Parathyroid adenoma (tissue), 2 donors: ENCODE data around the gene CASTOR1.

Experiments used
- H2AFZ ChIP-seq: fragments of 300-600 bp; sonication (generic); one replicate; pipeline ENCODE4 v1.7.0; 2017; ENCODE audit warnings: antibody characterized with exemption, mild to moderate bottlenecking
- H3K27ac ChIP-seq: fragments of 300-600 bp; sonication (generic); one replicate; pipeline ENCODE4 v1.7.0; 2017
- H3K27me3 ChIP-seq: fragments of 300-600 bp; sonication (generic); one replicate; pipeline ENCODE4 v1.7.0; 2017; ENCODE audit warnings: low read length; ENCODE audit not compliant: control insufficient read depth, insufficient read depth
- H3K36me3 ChIP-seq: fragments of 300-600 bp; sonication (generic); one replicate; pipeline ENCODE4 v1.7.0; 2017; ENCODE audit warnings: low read length; ENCODE audit not compliant: control insufficient read depth, insufficient read depth
- H3K4me1 ChIP-seq: fragments of 300-600 bp; sonication (generic); one replicate; pipeline ENCODE4 v1.7.0; 2017; ENCODE audit warnings: control low read depth
- H3K4me2 ChIP-seq: fragments of 300-600 bp; sonication (generic); one replicate; pipeline ENCODE4 v1.7.0; 2017; ENCODE audit warnings: low read length
- H3K4me3 ChIP-seq: fragments of 300-600 bp; sonication (generic); one replicate; pipeline ENCODE4 v1.7.0; 2017; ENCODE audit warnings: low read depth, low read length
- H3K79me2 ChIP-seq: fragments of 300-600 bp; sonication (generic); one replicate; pipeline ENCODE4 v1.7.0; 2017; ENCODE audit warnings: control low read depth
- H3K9ac ChIP-seq: fragments of 300-600 bp; sonication (generic); one replicate; pipeline ENCODE4 v1.7.0; 2017; ENCODE audit warnings: mild to moderate bottlenecking
- H3K9me3 ChIP-seq: fragments of 300-600 bp; sonication (generic); one replicate; pipeline ENCODE4 v1.7.0; 2017; ENCODE audit warnings: low read length; ENCODE audit not compliant: control insufficient read depth
- CTCF ChIP-seq: fragments of 300-600 bp; sonication (generic); IDR thresholded peaks from one replicate; pipeline ENCODE4 v1.7.0; 2017; ENCODE audit warnings: antibody characterized with exemption, mild to moderate bottlenecking
- donor health status: primary hyperparathyroidism.

CASTOR1 gene

GRCh38 chr22:30236875-30237274 is 52.4 kb downstream of the CASTOR1 start:
- TF ChIP-seq CTCF = no peak
- no peak overlapping the region for H2AFZ ChIP-seq
- no peak overlapping the region for H3K4me3 ChIP-seq
- H3K27ac ChIP-seq = no peak overlapping the region
- no peaks in the 10 kb centered on the region for H3K4me1 ChIP-seq
- no peaks in the 10 kb centered on the region for H3K79me2 ChIP-seq
- no peaks in the 10 kb centered on the region for H3K27me3 ChIP-seq
- no peaks in the 10 kb centered on the region for H3K9me3 ChIP-seq
- no peaks in the 10 kb centered on the region for H3K36me3 ChIP-seq
- H3K4me2 ChIP-seq = no peak overlapping the region
- no peak overlapping the region for H3K9ac ChIP-seq

DNA sequence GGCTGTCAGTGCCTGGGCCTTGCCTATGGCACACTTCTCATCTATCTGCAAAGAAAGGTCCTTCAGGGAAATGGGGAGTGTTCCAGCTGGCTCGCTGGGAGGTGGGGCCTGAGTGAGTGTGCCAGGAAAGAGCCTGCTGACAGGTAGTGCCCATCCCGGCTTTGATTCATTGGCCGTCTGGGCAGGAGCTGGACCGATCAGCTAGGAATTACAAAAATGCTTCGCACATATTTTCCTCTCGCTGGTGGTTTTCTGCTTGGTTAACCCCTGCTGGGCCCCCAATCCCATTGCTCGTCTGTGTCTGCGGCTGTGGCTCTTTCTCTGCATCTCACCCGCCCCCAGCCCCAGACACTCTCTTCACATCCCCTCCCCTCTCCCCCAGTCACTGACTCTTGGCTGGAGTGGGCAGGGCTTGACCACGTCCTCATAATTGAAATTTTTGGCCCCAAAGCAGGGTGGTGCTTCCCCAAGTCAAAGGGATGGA is 53.6 kb downstream of the CASTOR1 start:
- Histone ChIP-seq H2AFZ (no peak overlapping the region), H3K79me2 (no peaks in the 10 kb centered on the region), H3K36me3 (no peaks in the 10 kb centered on the region), H3K9ac (no peak overlapping the region), H3K4me3 (no peak overlapping the region), H3K4me2 (no peak overlapping the region), H3K27me3 (no peaks in the 10 kb centered on the region), H3K9me3 (no peaks in the 10 kb centered on the region), H3K27ac (no peak overlapping the region), H3K4me1 (no peaks in the 10 kb centered on the region)
- no peak for TF ChIP-seq CTCF
